Motor neuron (in vitro differentiated cells): ENCODE results near the gene AIRE. TPM values are rescaled to one million over a fixed set of nuclear protein-coding genes. Genes with fewer than 3 reads are reported as not detected.
"Not testable (repeated sequence)": the region's sequence is repeated elsewhere in the genome, so short reads cannot be mapped to it uniquely, and the experiment has no call there.

Experiments used
- ATAC-seq, 8 experiments: fragments of 200-7000 bp; cut with Tn5 transposase; replicated peaks in 6 of 8; 2 replicates each; pipeline ENCODE4 v1.8.0; 2021; ENCODE audit warnings: mild to moderate bottlenecking in 8 of 8, moderate library complexity in 8 of 8
- H3K27ac ChIP-seq, 2 donors: fragments of 250-450 bp; sonication (Bioruptor Pico); 2 replicates each; pipeline ENCODE4 v1.9.0; 2021; ENCODE audit warnings: antibody characterized with exemption in 2 of 2, mild to moderate bottlenecking in 2 of 2, moderate library complexity in 1 of 2
- H3K4me1 ChIP-seq, 2 donors: fragments of 250-450 bp; sonication (Bioruptor Pico); replicated peaks in 1 of 2; 2 replicates each; pipeline ENCODE4 v1.6.1; 2021; ENCODE audit warnings: antibody characterized with exemption in 2 of 2, mild to moderate bottlenecking in 2 of 2, moderate library complexity in 1 of 2
- H3K4me3 ChIP-seq, 5 donors: fragments of 250-450 bp; sonication (Bioruptor Pico); 2 replicates each; pipeline ENCODE4 v1.9.0; 2021; ENCODE audit warnings: antibody characterized with exemption in 5 of 5, mild to moderate bottlenecking in 5 of 5, moderate library complexity in 4 of 5
- WGBS, 10 experiments: fragments of 450-650 bp; shearing (Covaris generic); methylation state at CpG; one replicate each; pipeline ENCODE4 v1.0.0; 2022; 5-methylcytosine and 5-hydroxymethylcytosine counted together
- in situ Hi-C, 9 experiments: fragments of 400-800 bp; cut with MboI; loops; one replicate each; pipeline ENCODE4 v1.15.0; 2021; ENCODE audit warnings: low sequenced_read_pairs in 9 of 9, low pct_unique_long_range_greater_than_20kb in 2 of 9; ENCODE audit not compliant: unreplicated experiment in 9 of 9
- total RNA-seq, 8 experiments: library from RNA; unstranded; fragments of 300-600 nt; gene quantifications; 2 replicates each; pipeline versions ENCODE4 v1.2.3 to v1.2.4, GENCODE V29; 2022

AIRE gene
- total RNA-seq, 8 experiments from 2014 or later, result 0.05 to 0.58 (median 0.21) TPM; not detected in 1

GRCh38 chr21:44273046-44273445 lies 12.6 kb upstream of the AIRE start:
- Histone ChIP-seq H3K4me3 (no peak overlapping the region), H3K4me1 (no peaks in the 10 kb centered on the region), H3K27ac (no peak overlapping the region)
- 100% methylated on average over 2 of the region's 7 CpGs; no CpG with 5 or more reads in 9 of the 10 experiments for WGBS, 10 experiments
- in situ Hi-C loops, result no loop called here
- no peak for ATAC-seq

- WGBS, 10 experiments, result 0 to 56% methylated on average over 1 to 3 of the region's 5 CpGs; no CpG with 5 or more reads in 8 of the 10 experiments
- no peak overlapping the region for H3K4me3 ChIP-seq
- ATAC-seq, result no peak
- no peaks in the 10 kb centered on the region for H3K4me1 ChIP-seq
- in situ Hi-C loops, result no loop called here
- no peak overlapping the region for H3K27ac ChIP-seq
Measured at GRCh38 chr21:44275041-44275440, 10.6 kb upstream of the AIRE start.

- ATAC-seq, result peak in 1 of 8 experiments; percentile 36
- Histone ChIP-seq H3K4me1 (peaks cover 7 to 8% of the 10 kb centered on the region in 2 donors), H3K27ac (no peak overlapping the region), H3K4me3 (no peak overlapping the region)
- in situ Hi-C loops, result no loop called here
- 42 to 100% (median 76%) methylated on average over 1 to 13 of the region's 19 CpGs for WGBS, 10 experiments
Measured at GRCh38 chr21:44279354-44280260, 6.1 kb upstream of the AIRE start.

GRCh38 chr21:44281801-44282200 lies 3.9 kb upstream of the AIRE start:
- Histone ChIP-seq H3K4me1 (peaks cover 13% of the 10 kb centered on the region in 2 donors), H3K27ac (no peak overlapping the region), H3K4me3 (no peak overlapping the region)
- WGBS, 10 experiments, result 80 to 97% (median 96%) methylated on average over 1 to 5 of the region's 9 CpGs; no CpG with 5 or more reads in 5 of the 10 experiments
- no peak for ATAC-seq
- in situ Hi-C loops, result no loop called here

GRCh38 chr21:44282370-44282769 lies 3.3 kb upstream of the AIRE start:
- H3K27ac ChIP-seq, result no peak overlapping the region
- no peak overlapping the region for H3K4me3 ChIP-seq
- in situ Hi-C loops, result no loop called here
- peaks cover 13% of the 10 kb centered on the region in 2 donors for H3K4me1 ChIP-seq
- ATAC-seq, result no peak
- 80 to 83% methylated on average over 1 to 2 of the region's 9 CpGs; no CpG with 5 or more reads in 8 of the 10 experiments for WGBS, 10 experiments

GRCh38 chr21:44283211-44283785 lies 2.4 kb upstream of the AIRE start:
- 80% methylated on average over 1 of the region's 11 CpGs; no CpG with 5 or more reads in 9 of the 10 experiments for WGBS, 10 experiments
- in situ Hi-C loops, ATAC-seq, H3K4me3 ChIP-seq, H3K27ac ChIP-seq: not testable (repeated sequence)
- H3K4me1 ChIP-seq, result peaks cover 13% of the 10 kb centered on the region in 2 donors

GRCh38 chr21:44283948-44284347 lies 1.7 kb upstream of the AIRE start:
- WGBS, 10 experiments, result 39 to 84% (median 77%) methylated on average over 1 to 4 of the region's 11 CpGs; no CpG with 5 or more reads in 6 of the 10 experiments
- no peak for ATAC-seq
- Histone ChIP-seq H3K4me3 (no peak overlapping the region), H3K27ac (no peak overlapping the region), H3K4me1 (peaks cover 13% of the 10 kb centered on the region in 2 donors)
- in situ Hi-C loops, result no loop called here

- 80% methylated on average over 1 of the region's 21 CpGs; no CpG with 5 or more reads in 9 of the 10 experiments for WGBS, 10 experiments
Measured at GRCh38 chr21:44286086-44286715, 525 bp downstream of the AIRE start.

GRCh38 chr21:44286716-44287632 lies 1.3 kb downstream of the AIRE start:
- no CpG with 5 or more reads among the region's 31 CpGs for WGBS, 10 experiments
- Histone ChIP-seq H3K27ac (no peak overlapping the region), H3K4me1 (peaks cover 13% of the 10 kb centered on the region in 2 donors), H3K4me3 (no peak overlapping the region)
- peak in 1 of 8 experiments; percentile 27 for ATAC-seq
- in situ Hi-C loops, result no loop called here

More at GRCh38 chr21:44286086-44286715, 525 bp downstream of the AIRE start:
- no peak for ATAC-seq
- Histone ChIP-seq H3K27ac (no peak overlapping the region), H3K4me3 (peak overlapping the region in 1 of 5 donors; percentile 13), H3K4me1 (peaks cover 13% of the 10 kb centered on the region in 2 donors)
- in situ Hi-C loops, result no loop called here

GRCh38 chr21:44288251-44289110 lies 2.8 kb downstream of the AIRE start:
- no peak overlapping the region for H3K27ac ChIP-seq
- peaks cover 10% of the 10 kb centered on the region in 2 donors for H3K4me1 ChIP-seq
- 53 to 100% (median 79%) methylated on average over 2 to 4 of the region's 23 CpGs; no CpG with 5 or more reads in 5 of the 10 experiments for WGBS, 10 experiments
- ATAC-seq, result no peak
- no peak overlapping the region for H3K4me3 ChIP-seq
- in situ Hi-C loops, result no loop called here

- in situ Hi-C loops, result no loop called here
- H3K4me3 ChIP-seq, result no peak overlapping the region
- WGBS, 10 experiments, result 78 to 100% methylated on average over 1 to 12 of the region's 24 CpGs; no CpG with 5 or more reads in 8 of the 10 experiments
- H3K4me1 ChIP-seq, result peaks cover 5 to 6% of the 10 kb centered on the region in 2 donors
- ATAC-seq, result no peak
- H3K27ac ChIP-seq, result no peak overlapping the region
Measured at GRCh38 chr21:44289381-44290010, 3.8 kb downstream of the AIRE start.
